NT2/D1 (cell line): ENCODE measurements around the gene MTOR.

ENCODE experiments used
- YY1 ChIP-seq: IDR thresholded peaks from 2 replicates; pipeline ENCODE4 v1.6.1; 2011; ENCODE audit not compliant: insufficient read length, insufficient read depth
- ZNF274 ChIP-seq: IDR thresholded peaks from 2 replicates; pipeline ENCODE4 v1.6.1; 2011; ENCODE audit warnings: mild to moderate bottlenecking, low read depth, low read length

- no peak for TF ChIP-seq YY1
- no peak for TF ChIP-seq ZNF274
Measured at GRCh38 chr1:11168731-11169130, 93.6 kb downstream of the MTOR start.
